Measurements from ENCODE around the gene GPHB5.

Gene GPHB5

DNA sequence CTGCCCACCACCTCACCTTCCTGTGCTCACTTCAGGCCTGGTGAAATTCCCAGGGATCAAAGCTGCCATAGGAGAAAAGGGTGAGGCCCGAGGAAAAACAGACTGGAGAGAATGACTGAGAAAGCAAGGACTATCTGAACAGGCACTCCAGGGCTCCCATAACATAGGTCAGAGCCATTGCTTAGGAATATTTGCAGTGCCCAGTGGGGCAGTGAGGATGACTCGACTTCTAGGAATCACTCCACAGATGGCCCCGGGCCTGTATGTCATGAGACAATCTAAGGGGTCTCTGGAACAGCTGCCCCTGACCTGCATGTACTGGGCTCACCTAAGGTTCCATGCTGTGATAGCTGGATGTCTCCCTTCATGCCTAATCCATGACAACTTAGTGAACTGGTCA lies 51.6 kb downstream of the GPHB5 start:
- TF ChIP-seq, protein P1, sequence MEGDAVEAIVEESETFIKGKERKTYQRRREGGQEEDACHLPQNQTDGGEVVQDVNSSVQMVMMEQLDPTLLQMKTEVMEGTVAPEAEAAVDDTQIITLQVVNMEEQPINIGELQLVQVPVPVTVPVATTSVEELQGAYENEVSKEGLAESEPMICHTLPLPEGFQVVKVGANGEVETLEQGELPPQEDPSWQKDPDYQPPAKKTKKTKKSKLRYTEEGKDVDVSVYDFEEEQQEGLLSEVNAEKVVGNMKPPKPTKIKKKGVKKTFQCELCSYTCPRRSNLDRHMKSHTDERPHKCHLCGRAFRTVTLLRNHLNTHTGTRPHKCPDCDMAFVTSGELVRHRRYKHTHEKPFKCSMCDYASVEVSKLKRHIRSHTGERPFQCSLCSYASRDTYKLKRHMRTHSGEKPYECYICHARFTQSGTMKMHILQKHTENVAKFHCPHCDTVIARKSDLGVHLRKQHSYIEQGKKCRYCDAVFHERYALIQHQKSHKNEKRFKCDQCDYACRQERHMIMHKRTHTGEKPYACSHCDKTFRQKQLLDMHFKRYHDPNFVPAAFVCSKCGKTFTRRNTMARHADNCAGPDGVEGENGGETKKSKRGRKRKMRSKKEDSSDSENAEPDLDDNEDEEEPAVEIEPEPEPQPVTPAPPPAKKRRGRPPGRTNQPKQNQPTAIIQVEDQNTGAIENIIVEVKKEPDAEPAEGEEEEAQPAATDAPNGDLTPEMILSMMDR (IDR thresholded peaks at IDR 0.05; ENCODE audit: low read depth, low read length) = no peak
- TF ChIP-seq, protein P2, sequence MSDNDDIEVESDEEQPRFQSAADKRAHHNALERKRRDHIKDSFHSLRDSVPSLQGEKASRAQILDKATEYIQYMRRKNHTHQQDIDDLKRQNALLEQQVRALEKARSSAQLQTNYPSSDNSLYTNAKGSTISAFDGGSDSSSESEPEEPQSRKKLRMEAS (IDR thresholded peaks at IDR 0.05; ENCODE audit: low read depth, low read length) = no peak
- TF ChIP-seq POLR2A (IDR thresholded peaks at IDR 0.05; ENCODE audit: extremely low read depth, insufficient read length) = no peak
- TF ChIP-seq MYC (IDR thresholded peaks at IDR 0.05; ENCODE audit: low read depth, low read length) = no peak
- no peak overlapping the region for H3K4me3 ChIP-seq (ENCODE audit: low read depth, low read length)
- DNase-seq (ENCODE audit: low read depth) = no peak

DNA sequence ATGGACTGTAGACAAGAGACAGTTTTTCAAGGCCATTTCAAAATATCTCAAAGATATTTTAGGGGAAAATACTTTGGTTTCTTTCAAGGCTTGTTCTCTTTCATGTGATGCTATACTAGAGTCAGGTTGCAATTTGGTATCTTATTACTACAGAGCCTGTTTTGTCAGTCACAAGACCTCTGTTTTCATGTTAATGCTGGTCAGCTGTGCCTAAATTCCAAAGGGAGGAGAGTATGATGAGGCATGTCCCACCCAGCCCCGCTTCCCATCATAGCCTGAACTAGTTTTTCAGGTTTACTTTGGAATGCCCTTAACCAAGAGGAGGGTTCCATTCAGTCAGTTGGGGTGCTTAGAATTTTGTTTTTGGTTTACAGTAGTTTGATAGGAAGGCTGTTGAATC lies 52.6 kb downstream of the GPHB5 start:
- TF ChIP-seq MYC (IDR thresholded peaks at IDR 0.05; ENCODE audit: low read depth, low read length) (no peak), POLR2A (IDR thresholded peaks at IDR 0.05; ENCODE audit: extremely low read depth, insufficient read length) (no peak)
- TF ChIP-seq, protein P2 (IDR thresholded peaks at IDR 0.05; ENCODE audit: low read depth, low read length) = no peak
- TF ChIP-seq, protein P1 (IDR thresholded peaks at IDR 0.05; ENCODE audit: low read depth, low read length) = no peak
- H3K4me3 ChIP-seq (ENCODE audit: low read depth, low read length) = no peak overlapping the region
- DNase-seq (ENCODE audit: low read depth) = no peak
